ENCODE results near the gene OPTN. TPM values are rescaled to one million over a fixed set of nuclear protein-coding genes. Genes with fewer than 3 reads are reported as not detected.
"Not testable (repeated sequence)": the region's sequence is repeated elsewhere in the genome, so short reads cannot be mapped to it uniquely, and the experiment has no call there.

Gene OPTN
- total RNA-seq: 10 to 100 TPM; 64.4 to 93.6 (median 79.6) TPM

- 0% methylated on average over 9 of the region's 54 CpGs for WGBS
- TF ChIP-seq POLR2A (IDR thresholded peaks at IDR 0.05; ENCODE audit: low read depth) (peak; percentile 51), POLR2AphosphoS5 (IDR thresholded peaks at IDR 0.05) (peak in 1 of 2 donors; percentile 82), EP300 (IDR thresholded peaks at IDR 0.05) (no peak), CTCF (IDR thresholded peaks at IDR 0.05) (peak; percentile 68 to 83 (median 76))
- peak; percentile 95 for DNase-seq (ENCODE audit: extremely low spot score)
- Histone ChIP-seq H3K9me3 (no peaks in the 10 kb centered on the region), H3K27ac (replicated peaks in 1 of 4) (peak within 1 kb of the TSS; percentile 93 to 99 (median 97)), H3K4me1 (peaks cover 26 to 41% (median 33%) of the 10 kb centered on the region in 4 donors), H3K4me3 (peak within 1 kb of the TSS; percentile 84 to 99 (median 96)), H3K36me3 (peaks cover 0 to 4% (median 0%) of the 10 kb centered on the region in 4 donors), H3K27me3 (no peaks in the 10 kb centered on the region)
- intact Hi-C loops (cut with DNase I): loop anchor here (10.0 kb wide), 1 partner anchor 835 kb away; no protein-coding TSS in a partner anchor
Observed at GRCh38 chr10:13099666-13100348, at the start of gene OPTN. Gene OPTN, plus strand, starts transcription at chr10:13100163. Its CDS starts 8,960 bp downstream, at chr10:13109123.

GRCh38 chr10:13051126-13051694 is 48.8 kb upstream of the OPTN start:
- intact Hi-C loops (cut with DNase I): no loop called here
- Histone ChIP-seq H3K9me3 (no peaks in the 10 kb centered on the region), H3K4me3 (no peak overlapping the region), H3K4me1 (no peaks in the 10 kb centered on the region), H3K27me3 (no peaks in the 10 kb centered on the region), H3K36me3 (no peaks in the 10 kb centered on the region), H3K27ac (replicated peaks in 1 of 4) (no peak overlapping the region)
- no peak for DNase-seq (ENCODE audit: extremely low spot score)
- WGBS: 69% methylated on average over 7 of the region's 7 CpGs
- TF ChIP-seq POLR2A (IDR thresholded peaks at IDR 0.05; ENCODE audit: low read depth) (no peak), POLR2AphosphoS5 (IDR thresholded peaks at IDR 0.05) (no peak), CTCF (IDR thresholded peaks at IDR 0.05) (no peak), EP300 (IDR thresholded peaks at IDR 0.05) (no peak)

GRCh38 chr10:13053208-13053607 is 46.8 kb upstream of the OPTN start:
- DNase-seq (ENCODE audit: extremely low spot score); H3K27ac ChIP-seq (replicated peaks in 1 of 4); H3K4me3 ChIP-seq; H3K36me3 ChIP-seq; H3K27me3 ChIP-seq; H3K4me1 ChIP-seq; H3K9me3 ChIP-seq; intact Hi-C loops (cut with DNase I): not testable (repeated sequence)
- WGBS: 34% methylated on average over 1 of the region's 1 CpG

GRCh38 chr10:13053794-13054462 is 46.0 kb upstream of the OPTN start:
- TF ChIP-seq POLR2AphosphoS5 (IDR thresholded peaks at IDR 0.05) (no peak), CTCF (IDR thresholded peaks at IDR 0.05) (no peak), POLR2A (IDR thresholded peaks at IDR 0.05; ENCODE audit: low read depth) (no peak), EP300 (IDR thresholded peaks at IDR 0.05) (no peak)
- no peaks in the 10 kb centered on the region for H3K9me3 ChIP-seq
- H3K4me3 ChIP-seq: no peak overlapping the region
- 84% methylated on average over 7 of the region's 7 CpGs for WGBS
- no peaks in the 10 kb centered on the region for H3K4me1 ChIP-seq
- no peak overlapping the region for H3K27ac ChIP-seq (replicated peaks in 1 of 4)
- no peaks in the 10 kb centered on the region for H3K36me3 ChIP-seq
- intact Hi-C loops (cut with DNase I): no loop called here
- DNase-seq (ENCODE audit: extremely low spot score): no peak
- no peaks in the 10 kb centered on the region for H3K27me3 ChIP-seq

GRCh38 chr10:13054844-13055243 is 45.1 kb upstream of the OPTN start:
- Histone ChIP-seq H3K36me3 (no peaks in the 10 kb centered on the region), H3K4me3 (no peak overlapping the region), H3K4me1 (no peaks in the 10 kb centered on the region), H3K27me3 (no peaks in the 10 kb centered on the region), H3K9me3 (no peaks in the 10 kb centered on the region), H3K27ac (replicated peaks in 1 of 4) (no peak overlapping the region)
- intact Hi-C loops (cut with DNase I): no loop called here
- no peak for DNase-seq (ENCODE audit: extremely low spot score)
- 91% methylated on average over 4 of the region's 4 CpGs for WGBS
- TF ChIP-seq EP300 (IDR thresholded peaks at IDR 0.05) (no peak), POLR2AphosphoS5 (IDR thresholded peaks at IDR 0.05) (no peak), POLR2A (IDR thresholded peaks at IDR 0.05; ENCODE audit: low read depth) (no peak), CTCF (IDR thresholded peaks at IDR 0.05) (no peak)

Measured in esophagus muscularis mucosa (tissue), 4 donors.